Measurements from ENCODE around the gene PNPLA2. TPM values are rescaled to one million over a fixed set of nuclear protein-coding genes. Genes with fewer than 3 reads are reported as not detected.
A peak's percentile ranks its signal among the peaks of the same experiment; 100 is the strongest.

Gene PNPLA2
- total RNA-seq, 4 donors from 2014 or later: 62.8 to 107 (median 77.6) TPM

DNA sequence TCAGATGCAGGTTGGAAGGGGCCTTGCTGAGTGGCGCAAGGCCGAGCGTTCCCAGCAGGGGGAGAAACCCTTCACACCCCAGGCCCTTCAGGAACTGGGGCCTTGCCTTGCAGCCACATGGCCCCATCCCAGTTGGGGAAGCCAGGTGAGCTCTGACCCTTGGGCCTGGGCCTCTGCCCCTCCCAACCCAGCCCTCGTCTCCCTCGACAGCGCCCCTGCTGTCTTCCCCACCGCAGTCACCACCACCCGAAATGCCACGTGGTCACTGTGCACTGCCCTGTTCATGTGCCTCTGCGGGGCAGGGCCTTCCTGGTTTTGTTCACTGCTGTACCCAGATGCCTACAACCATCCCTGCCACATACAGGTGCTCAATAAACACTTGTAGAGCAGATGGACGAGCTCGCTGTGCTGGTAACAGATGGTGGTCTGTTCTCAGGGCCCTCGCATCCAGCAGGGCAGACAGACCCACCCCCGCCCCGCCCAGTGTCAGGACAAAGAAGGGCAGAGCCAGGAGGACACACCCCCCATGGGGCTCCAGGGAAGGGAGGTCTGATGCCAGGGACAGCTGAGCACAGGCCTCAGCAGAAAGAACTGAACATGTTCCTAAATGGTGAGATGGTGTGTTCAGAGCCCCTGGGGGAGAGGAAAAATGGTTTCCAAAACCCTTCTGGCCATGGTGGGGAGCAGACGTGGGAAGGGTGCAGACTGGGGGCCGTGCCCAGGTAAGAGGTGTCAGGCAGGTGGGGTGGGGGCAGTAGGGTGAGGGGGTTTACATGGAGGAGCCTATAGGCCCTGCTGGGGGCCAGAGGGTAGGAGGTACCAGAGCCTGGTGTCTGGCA is 19.9 kb downstream of the PNPLA2 start:
- Histone ChIP-seq H3K4me3 (no peak overlapping the region), H3K27ac (replicated peaks in 1 of 4) (peak overlapping the region in 3 of 4 donors; percentile 19 to 39 (median 31)), H3K27me3 (no peaks in the 10 kb centered on the region), H3K4me1 (peaks cover 64 to 91% (median 81%) of the 10 kb centered on the region in 4 donors), H3K9me3 (no peaks in the 10 kb centered on the region), H3K36me3 (peaks cover 35 to 56% (median 53%) of the 10 kb centered on the region in 4 donors)
- 41% methylated on average over 10 of the region's 17 CpGs for WGBS
- intact Hi-C loops (cut with DNase I): no loop called here
- TF ChIP-seq POLR2AphosphoS5 (IDR thresholded peaks at IDR 0.05): no peak
- TF ChIP-seq, protein P1, sequence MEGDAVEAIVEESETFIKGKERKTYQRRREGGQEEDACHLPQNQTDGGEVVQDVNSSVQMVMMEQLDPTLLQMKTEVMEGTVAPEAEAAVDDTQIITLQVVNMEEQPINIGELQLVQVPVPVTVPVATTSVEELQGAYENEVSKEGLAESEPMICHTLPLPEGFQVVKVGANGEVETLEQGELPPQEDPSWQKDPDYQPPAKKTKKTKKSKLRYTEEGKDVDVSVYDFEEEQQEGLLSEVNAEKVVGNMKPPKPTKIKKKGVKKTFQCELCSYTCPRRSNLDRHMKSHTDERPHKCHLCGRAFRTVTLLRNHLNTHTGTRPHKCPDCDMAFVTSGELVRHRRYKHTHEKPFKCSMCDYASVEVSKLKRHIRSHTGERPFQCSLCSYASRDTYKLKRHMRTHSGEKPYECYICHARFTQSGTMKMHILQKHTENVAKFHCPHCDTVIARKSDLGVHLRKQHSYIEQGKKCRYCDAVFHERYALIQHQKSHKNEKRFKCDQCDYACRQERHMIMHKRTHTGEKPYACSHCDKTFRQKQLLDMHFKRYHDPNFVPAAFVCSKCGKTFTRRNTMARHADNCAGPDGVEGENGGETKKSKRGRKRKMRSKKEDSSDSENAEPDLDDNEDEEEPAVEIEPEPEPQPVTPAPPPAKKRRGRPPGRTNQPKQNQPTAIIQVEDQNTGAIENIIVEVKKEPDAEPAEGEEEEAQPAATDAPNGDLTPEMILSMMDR (IDR thresholded peaks at IDR 0.05): peak in 1 of 3 experiments; percentile 7
- no peak for DNase-seq (ENCODE audit: extremely low spot score)

DNA sequence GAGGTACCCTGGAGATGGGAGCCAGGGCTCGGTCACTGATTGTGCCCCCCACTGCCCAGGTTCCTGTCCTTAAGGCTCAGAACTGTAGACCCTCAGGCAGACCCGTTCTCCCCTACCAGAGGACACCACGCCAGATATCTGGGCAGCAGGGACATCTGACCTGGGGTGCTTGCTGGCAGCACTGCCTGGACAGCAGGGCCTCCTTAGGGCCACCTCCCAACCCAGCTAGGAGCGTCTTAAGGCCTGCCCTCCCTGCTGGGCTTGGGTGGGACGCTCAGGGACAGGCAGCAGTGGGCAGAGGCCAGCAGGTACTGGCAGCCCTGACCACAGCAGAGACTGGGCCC is 20.5 kb downstream of the PNPLA2 start:
- H3K4me3 ChIP-seq: no peak overlapping the region
- H3K36me3 ChIP-seq: peaks cover 35 to 56% (median 53%) of the 10 kb centered on the region in 4 donors
- H3K9me3 ChIP-seq: no peaks in the 10 kb centered on the region
- intact Hi-C loops (cut with DNase I): no loop called here
- DNase-seq (ENCODE audit: extremely low spot score): no peak
- H3K4me1 ChIP-seq: peaks cover 60 to 91% (median 81%) of the 10 kb centered on the region in 4 donors
- no peaks in the 10 kb centered on the region for H3K27me3 ChIP-seq
- WGBS: 90% methylated on average over 5 of the region's 5 CpGs
- TF ChIP-seq, protein P1 (IDR thresholded peaks at IDR 0.05): no peak
- TF ChIP-seq EP300 (IDR thresholded peaks at IDR 0.05) (no peak), POLR2A (IDR thresholded peaks at IDR 0.05; ENCODE audit: low read depth) (no peak), POLR2AphosphoS5 (IDR thresholded peaks at IDR 0.05) (no peak)
- peak overlapping the region in 3 of 4 donors; percentile 19 to 39 (median 31) for H3K27ac ChIP-seq (replicated peaks in 1 of 4)

DNA sequence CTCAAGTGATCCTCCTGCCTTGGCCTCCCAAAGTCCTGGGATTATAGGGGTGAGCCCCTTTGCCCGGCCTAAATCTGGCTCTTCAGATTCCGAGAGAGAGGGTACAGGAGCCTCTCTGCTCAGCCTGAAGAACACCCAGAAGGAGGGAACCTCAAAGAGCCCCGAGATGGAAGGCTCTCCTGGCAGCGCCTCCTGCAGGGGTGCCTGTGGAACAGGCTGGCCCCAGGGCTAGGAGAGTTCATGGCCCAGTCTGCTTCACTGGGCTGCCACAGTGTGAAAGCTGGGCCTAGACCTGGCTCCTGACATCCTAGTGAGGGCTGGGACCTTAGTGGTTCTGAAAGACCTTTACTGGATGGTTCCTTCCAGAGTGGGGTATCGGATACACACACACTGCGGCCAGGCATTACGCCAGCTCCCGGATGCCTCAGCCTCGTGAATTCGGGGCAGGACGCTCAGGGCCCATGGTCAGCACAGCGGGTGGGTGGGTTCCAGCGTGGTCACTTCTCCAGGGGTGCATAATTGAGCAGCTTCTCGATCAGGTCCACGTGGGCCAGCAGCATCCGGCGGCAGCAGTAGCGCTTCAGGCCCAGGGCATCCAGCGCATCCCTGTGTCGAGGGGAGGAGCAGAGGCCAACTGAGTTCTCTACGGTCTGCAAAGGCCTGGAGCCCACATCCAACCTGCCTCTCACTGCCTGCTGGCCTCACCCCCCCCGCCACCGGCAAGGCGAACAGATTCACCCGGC is 21.3 kb downstream of the PNPLA2 start:
- intact Hi-C loops (cut with DNase I): no loop called here
- no peak for TF ChIP-seq EP300 (IDR thresholded peaks at IDR 0.05)
- TF ChIP-seq POLR2A (IDR thresholded peaks at IDR 0.05; ENCODE audit: low read depth): no peak
- TF ChIP-seq, protein P1 (IDR thresholded peaks at IDR 0.05): no peak
- TF ChIP-seq POLR2AphosphoS5 (IDR thresholded peaks at IDR 0.05): no peak
- WGBS: 61% methylated on average over 11 of the region's 25 CpGs

DNA sequence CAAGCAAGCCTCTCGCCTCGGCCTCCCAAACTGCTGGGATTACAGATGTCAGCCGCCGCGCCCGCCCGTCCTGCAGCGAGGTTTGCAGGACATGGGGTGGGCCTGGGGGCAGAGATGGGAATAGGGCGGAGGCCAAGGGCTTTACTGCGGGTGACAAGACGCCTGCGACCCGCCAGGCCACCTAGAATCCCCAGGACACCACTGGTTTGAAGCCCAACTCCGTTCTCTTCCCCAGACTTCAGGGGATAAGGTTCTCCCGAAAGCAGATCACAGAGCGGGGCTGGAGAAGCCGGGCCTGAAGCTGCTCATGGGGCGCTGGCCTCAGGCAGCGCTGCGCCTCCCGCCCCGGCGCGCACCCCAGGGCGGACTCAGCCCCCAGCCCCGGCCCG is 23.3 kb downstream of the PNPLA2 start:
- H3K4me3 ChIP-seq: peak overlapping the region; percentile 80 to 94 (median 90)
- peaks cover 55 to 91% (median 82%) of the 10 kb centered on the region in 4 donors for H3K4me1 ChIP-seq
- TF ChIP-seq, protein P1 (IDR thresholded peaks at IDR 0.05): no peak
- TF ChIP-seq EP300 (IDR thresholded peaks at IDR 0.05): no peak
- no peak for TF ChIP-seq POLR2A (IDR thresholded peaks at IDR 0.05; ENCODE audit: low read depth)
- H3K36me3 ChIP-seq: peaks cover 30 to 44% (median 41%) of the 10 kb centered on the region in 4 donors
- peak overlapping the region; percentile 88 to 94 (median 91) for H3K27ac ChIP-seq (replicated peaks in 1 of 4)
- intact Hi-C loops (cut with DNase I): no loop called here
- no peaks in the 10 kb centered on the region for H3K27me3 ChIP-seq
- under 1% methylated on average over 13 of the region's 27 CpGs for WGBS
- no peak for DNase-seq (ENCODE audit: extremely low spot score)
- no peaks in the 10 kb centered on the region for H3K9me3 ChIP-seq

More for the DNA sequence above, 21.3 kb downstream of the PNPLA2 start:
- peaks cover 35 to 56% (median 53%) of the 10 kb centered on the region in 4 donors for H3K36me3 ChIP-seq
- H3K4me1 ChIP-seq: peaks cover 54 to 91% (median 81%) of the 10 kb centered on the region in 4 donors
- H3K27me3 ChIP-seq: no peaks in the 10 kb centered on the region
- peak overlapping the region in 1 of 4 donors; percentile 94 for H3K4me3 ChIP-seq
- H3K9me3 ChIP-seq: no peaks in the 10 kb centered on the region
- DNase-seq (ENCODE audit: extremely low spot score): no peak
- H3K27ac ChIP-seq (replicated peaks in 1 of 4): peak overlapping the region in 2 of 4 donors; percentile 27 to 88

Measured in esophagus muscularis mucosa (tissue), 4 donors.